Activated naive CD4-positive, alpha-beta T cell treated with anti-CD3 and anti-CD28 coated beads, Interleukin-2, amount 50 U/mL, for 72 hours (primary cell): Measurements from ENCODE around the gene GKN2. TPM values are rescaled to one million over a fixed set of nuclear protein-coding genes. Genes with fewer than 3 reads are reported as not detected.
"Not testable (repeated sequence)": the region's sequence is repeated elsewhere in the genome, so short reads cannot be mapped to it uniquely, and the experiment has no call there.

ENCODE experiments used
- ATAC-seq, 2 donors: fragments of 150-1000 bp; cut with Tn5 transposase; 2 replicates each; pipeline ENCODE4 v1.10.0; 2021; ENCODE audit warnings: mild to moderate bottlenecking in 2 of 2, moderate library complexity in 2 of 2
- DNase-seq, 2 donors: peaks; one replicate each; pipeline ENCODE4 v3.0.0; 2021 to 2022; ENCODE audit warnings: low spot score in 2 of 2
- H3K27ac Mint-ChIP-seq, 2 donors: one replicate each; pipeline ENCODE4 v1.8.0; 2022; ENCODE audit warnings: mild to moderate bottlenecking in 2 of 2, mixed read lengths in 2 of 2
- H3K36me3 Mint-ChIP-seq, 2 donors: one replicate each; pipeline ENCODE4 v1.8.0; 2022; ENCODE audit warnings: mixed read lengths in 2 of 2
- H3K9me3 Mint-ChIP-seq, 2 donors: one replicate each; pipeline ENCODE4 v1.8.0; 2022; ENCODE audit warnings: mixed read lengths in 2 of 2
- total RNA-seq, 2 donors: library from RNA; stranded (reverse); gene quantifications; one replicate each; pipeline ENCODE4 v1.2.3, GENCODE V29; 2022

Gene GKN2
- total RNA-seq, 2 donors from 2014 or later = not detected

DNA sequence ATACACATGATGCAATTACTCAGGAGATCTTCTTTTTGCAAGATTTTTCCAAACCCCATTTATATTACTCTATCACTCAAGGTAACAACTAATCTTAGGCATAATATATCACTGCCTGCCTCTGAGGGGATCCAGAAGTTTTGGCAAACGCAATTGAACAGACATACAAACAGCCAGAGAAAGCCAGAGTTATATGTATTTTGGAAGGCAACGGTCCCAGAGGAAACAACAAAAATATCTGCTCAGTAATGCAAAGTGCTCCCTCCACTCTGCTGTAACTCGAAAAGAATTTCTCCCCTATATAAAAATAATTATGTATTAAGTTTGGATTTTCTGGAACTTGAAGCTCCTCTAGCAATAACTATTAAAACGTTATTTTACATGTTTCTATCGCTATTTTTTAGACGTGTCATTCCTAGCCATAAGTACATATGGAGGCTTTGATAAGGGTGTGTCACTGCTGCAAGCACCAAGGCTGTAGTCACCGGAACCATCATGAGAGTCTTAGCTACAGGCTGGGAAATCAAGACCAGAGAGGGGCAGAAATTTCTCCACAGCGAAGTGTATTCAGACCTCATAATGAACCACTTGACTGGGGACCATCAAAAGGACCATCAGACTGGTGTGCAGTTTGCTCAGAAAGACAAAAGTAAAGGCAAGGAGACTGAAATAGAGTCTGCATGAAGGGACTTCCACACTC is 18.0 kb upstream of the GKN2 start:
- Mint-ChIP-seq H3K9me3 (no peaks in the 10 kb centered on the region), H3K36me3 (no peaks in the 10 kb centered on the region), H3K27ac (no peak overlapping the region)
- no peak for ATAC-seq
- DNase-seq = no peak

DNA sequence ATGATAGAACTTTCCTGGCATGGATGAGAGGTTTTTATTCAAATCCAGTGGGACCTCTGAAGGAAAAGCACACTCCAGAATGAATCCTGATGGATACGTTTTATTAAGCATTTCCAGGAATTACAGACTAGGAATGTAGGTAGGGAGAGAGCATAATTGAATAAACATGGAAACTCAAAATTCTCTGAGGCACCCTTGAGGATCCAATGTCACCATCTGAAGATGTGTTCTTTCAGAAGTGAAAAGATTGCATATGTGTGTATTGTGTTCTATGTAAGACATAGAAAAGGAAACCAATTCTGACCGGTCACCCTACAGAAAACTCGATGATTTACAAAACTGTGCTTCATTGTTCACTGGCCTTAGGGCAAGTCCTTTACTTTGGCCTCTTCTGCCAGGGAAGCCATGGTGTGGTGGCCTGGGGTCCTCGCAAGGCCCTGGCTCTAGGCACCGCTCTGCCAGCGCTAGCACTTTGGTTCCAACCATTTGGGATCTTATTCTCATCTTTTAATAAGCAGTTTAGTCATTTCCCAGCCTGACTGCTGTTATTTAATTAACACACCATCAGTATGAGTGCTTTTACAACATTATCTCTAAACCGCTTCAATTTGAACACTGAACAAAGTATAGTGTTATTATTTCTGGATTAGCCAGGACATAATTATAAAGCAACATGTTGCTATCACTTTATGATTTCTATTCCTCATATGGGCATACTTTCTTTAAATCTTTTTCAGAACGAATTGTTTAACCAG is 17.2 kb upstream of the GKN2 start:
- no peaks in the 10 kb centered on the region for H3K9me3 Mint-ChIP-seq

DNA sequence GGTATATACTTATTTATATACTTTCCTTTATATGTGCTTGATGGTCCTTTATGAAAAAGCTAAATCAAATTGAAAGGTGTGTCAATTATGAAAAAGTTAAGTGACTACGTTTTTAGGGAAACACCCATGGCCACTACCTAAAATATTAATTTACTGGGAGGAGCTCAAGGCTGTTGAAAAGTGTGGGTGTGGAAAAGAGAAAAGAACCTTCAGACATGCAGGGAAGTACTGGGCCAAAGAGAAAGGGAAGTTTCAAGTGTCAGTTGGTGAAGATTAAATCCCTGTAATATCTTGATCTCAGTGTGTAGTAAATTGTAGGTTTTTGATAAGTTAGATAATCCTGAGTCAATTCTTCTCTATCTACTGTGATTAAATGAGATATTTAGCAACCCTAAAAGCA is 15.5 kb upstream of the GKN2 start:
- no peaks in the 10 kb centered on the region for H3K9me3 Mint-ChIP-seq
- ATAC-seq = no peak

More for the DNA sequence above, 17.2 kb upstream of the GKN2 start:
- ATAC-seq (no peak), DNase-seq (no peak)
- Mint-ChIP-seq H3K36me3 (no peaks in the 10 kb centered on the region), H3K27ac (no peak overlapping the region)

DNA sequence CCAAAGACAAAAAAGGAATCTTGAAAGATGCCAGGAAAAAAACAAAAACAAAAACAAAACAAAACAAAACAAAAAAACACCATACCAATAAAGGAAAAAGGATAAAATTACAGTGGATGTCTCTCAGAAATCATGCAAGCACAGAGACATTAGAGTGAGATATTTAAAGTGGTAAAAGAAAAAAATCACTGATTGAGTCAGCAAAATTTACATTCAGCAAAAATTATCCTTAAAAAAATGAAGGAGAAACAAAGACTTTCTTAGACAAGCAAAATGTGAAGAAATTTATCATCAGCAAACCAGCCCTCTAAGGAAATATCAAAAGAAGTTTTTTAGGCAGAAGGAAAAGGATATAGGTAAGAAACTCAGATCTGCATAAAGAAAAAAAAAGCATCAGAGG is 11.6 kb upstream of the GKN2 start:
- no peak for ATAC-seq
- Mint-ChIP-seq H3K27ac (no peak overlapping the region), H3K9me3 (no peaks in the 10 kb centered on the region), H3K36me3 (no peaks in the 10 kb centered on the region)
- no peak for DNase-seq

More for the DNA sequence above, 15.5 kb upstream of the GKN2 start:
- Mint-ChIP-seq H3K36me3 (no peaks in the 10 kb centered on the region), H3K27ac (no peak overlapping the region)
- DNase-seq = no peak

DNA sequence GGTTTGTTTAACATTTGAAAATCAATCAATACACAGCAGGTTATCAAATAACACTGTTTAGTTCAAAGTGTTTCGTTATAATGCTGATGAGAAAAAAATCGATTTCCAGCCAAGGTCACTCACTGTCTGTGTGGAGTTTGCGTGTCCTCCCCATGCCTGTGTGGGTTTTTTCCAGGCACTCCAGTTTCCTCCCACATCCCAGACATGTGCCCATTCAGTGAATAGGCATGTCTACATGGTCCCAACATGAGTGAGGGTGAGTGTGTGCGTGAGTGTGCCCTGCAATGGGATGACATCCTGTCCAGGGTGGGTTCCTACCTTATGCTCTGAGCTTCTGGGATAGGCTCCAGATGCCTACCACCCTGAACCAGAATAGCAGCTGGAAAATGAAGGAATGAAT is 8.7 kb upstream of the GKN2 start:
- Mint-ChIP-seq H3K36me3 (no peaks in the 10 kb centered on the region), H3K9me3 (no peaks in the 10 kb centered on the region), H3K27ac (no peak overlapping the region)
- DNase-seq (no peak), ATAC-seq (no peak)

DNA sequence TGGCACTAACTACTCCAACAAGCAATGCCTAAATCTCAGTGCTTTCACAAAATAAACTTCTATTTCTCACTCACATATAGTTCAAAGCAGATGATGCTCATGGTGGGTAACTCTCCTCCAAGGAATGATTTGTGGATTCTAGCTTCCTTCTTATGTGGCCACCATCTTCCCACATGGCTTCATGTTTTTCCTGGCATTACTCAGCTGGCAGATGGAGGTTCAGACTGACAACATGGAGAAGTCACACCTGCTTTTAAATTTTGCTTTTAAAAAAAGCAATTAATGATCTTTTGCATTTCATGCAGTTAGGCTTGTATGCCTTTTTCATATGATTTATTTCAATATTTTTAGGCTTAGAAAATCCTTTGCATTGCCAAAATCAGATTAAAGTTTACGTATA is 6.3 kb upstream of the GKN2 start:
- Mint-ChIP-seq H3K36me3 (no peaks in the 10 kb centered on the region), H3K27ac (no peak overlapping the region), H3K9me3 (no peaks in the 10 kb centered on the region)
- ATAC-seq = no peak
- no peak for DNase-seq

DNA sequence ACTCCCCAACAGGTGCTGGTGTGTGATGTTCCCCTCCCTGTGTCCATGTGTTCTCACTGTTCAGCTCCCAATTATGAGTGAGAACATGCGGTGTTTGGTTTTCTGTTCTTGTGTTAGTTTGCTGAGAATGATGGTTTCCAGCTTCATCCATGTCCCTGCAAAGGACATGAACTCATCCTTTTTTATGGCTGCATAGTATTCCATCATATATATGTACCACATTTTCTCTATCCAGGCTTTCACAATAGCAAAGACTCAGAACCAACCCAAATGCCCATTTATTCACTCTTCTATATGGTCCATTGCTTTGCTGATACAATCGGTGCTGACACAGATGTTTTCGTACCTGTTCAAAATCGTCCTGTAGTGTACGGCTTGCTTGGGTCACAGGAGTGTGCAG is 2.7 kb upstream of the GKN2 start:
- not testable (repeated sequence) for H3K9me3 Mint-ChIP-seq, H3K27ac Mint-ChIP-seq, DNase-seq, ATAC-seq, H3K36me3 Mint-ChIP-seq

DNA sequence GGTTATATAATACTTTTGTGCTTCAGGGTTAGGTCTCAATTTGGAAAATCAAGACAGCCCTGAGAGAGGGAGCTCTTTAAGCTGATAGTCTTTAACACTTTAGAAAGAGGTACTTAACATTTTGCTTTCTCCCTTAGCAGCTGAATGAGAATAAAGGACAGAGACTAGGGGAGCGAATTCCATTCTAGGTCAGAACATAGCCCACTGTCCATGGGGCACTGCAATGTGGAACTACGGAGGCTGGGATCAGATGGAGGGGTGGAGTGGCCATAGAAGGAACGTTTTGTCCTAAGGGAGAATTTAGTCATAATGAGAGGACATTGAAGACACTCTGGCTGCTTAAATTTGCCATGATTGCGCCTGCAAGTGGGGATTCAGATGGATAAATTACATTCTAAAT is 794 bp downstream of the GKN2 start:
- Mint-ChIP-seq H3K36me3 (no peaks in the 10 kb centered on the region), H3K27ac (no peak overlapping the region), H3K9me3 (no peaks in the 10 kb centered on the region)
- DNase-seq = no peak
- no peak for ATAC-seq

DNA sequence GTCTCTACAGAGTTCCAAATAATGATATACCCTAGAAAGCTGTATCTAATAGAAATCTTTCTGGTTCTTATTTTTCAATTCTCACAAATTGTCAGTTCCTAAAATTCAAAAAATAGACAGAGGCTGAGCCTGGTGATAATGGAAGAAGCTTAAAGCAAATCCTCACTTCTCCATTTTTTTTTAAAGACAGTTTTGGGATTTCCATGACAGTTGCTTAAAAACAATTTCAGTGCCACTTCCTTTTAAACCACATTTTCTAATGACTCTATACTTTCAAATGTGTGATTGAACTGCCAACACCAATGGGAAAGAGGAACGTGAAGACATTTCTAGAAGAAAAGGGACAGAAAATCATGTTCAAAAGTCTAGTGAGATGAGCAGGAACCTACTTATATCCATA is 4.0 kb downstream of the GKN2 start:
- H3K36me3 Mint-ChIP-seq = no peaks in the 10 kb centered on the region
- DNase-seq (no peak), ATAC-seq (no peak)
- no peak overlapping the region for H3K27ac Mint-ChIP-seq
- no peaks in the 10 kb centered on the region for H3K9me3 Mint-ChIP-seq

DNA sequence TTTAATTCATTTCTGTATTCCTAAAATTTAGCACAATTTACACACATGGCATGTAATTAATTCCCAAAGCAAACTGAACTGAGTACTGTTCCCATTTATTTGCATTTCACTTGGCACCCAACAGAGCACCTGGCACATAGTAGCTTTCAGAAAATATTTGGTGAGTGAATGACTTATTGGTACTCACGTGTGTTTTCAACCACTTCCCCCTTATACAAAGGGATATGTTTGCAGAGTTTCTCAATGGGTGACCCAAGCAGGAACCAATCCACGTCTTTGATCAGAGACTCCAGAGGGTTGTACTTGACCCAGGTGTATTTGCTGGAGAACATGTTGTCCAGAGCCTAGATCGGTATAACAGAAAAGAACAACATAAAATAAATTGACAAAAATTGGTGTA is 6.6 kb downstream of the GKN2 start:
- ATAC-seq = no peak
- no peak for DNase-seq
- no peaks in the 10 kb centered on the region for H3K36me3 Mint-ChIP-seq
- no peaks in the 10 kb centered on the region for H3K9me3 Mint-ChIP-seq
- H3K27ac Mint-ChIP-seq = no peak overlapping the region

DNA sequence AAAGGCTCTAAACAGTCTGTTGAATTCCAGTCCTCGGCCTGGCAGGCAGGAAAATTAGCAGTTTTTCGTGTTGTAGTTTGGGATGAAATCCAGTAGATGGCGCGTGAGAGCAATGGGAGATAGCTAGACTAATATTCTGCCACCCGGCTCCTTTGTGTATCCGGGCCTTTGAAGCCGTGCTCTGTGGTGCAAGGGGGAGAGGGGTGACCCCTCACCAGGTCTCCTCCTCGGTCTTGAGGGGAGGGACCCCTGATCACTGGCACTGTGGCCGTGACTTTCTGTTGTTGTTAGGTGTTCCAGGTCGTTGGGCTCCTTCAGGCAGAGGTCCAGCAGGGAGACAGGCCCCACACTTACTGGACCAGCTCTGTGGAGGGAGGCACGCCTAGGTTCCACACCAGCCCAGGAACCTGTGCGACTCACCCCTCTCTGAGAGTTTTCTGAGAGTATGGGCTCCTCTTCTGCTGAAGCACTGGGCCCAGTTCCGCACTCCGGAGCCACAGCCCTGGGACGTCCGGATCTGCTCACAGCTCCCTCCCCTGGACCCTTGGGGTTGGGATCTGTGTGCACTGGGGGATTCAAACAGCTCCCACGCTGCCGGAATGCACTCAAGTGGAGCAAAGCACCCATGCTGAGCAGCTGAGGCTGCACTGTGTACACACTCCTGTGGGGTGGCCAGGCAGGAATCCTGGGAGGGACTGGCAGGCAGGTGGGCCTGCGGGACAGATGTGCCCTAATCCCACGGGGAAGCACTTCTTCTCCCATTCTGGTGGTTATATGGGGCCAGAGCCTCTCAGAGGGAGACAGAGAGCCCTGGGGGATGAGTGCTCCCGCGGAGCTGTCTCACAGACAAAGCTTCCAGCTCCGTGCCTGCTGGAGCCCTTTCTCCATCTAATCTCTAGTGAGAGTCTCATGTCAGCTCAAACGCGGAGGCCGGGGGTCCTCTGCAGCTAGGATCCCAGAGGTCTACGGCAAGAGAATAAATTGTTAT is 8.8 kb downstream of the GKN2 start:
- Mint-ChIP-seq H3K27ac (no peak overlapping the region), H3K36me3 (no peaks in the 10 kb centered on the region), H3K9me3 (peaks cover 0 to 6% of the 10 kb centered on the region in 2 donors)
- DNase-seq (peak in 1 of 2 donors; percentile 63), ATAC-seq (peak; percentile 46 to 49)

DNA sequence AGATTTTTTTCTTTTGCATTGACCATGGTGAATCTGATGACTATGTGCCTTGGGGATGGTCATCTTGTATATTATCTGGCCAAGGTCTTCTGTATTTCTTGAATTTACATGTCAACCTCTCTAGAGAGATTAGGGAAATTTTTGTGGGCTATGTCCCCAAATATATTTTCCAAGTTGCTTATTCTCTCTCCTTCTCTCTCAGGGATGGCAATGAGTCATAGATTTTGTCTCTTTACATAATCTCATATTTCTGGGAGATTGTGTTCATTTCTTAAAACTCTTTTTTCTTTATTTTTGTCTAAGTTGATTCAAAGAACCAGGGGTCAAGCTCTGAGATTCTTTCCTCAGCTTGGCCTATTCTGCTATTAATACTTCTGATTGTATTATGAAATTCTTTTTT is 9.9 kb downstream of the GKN2 start:
- H3K36me3 Mint-ChIP-seq = no peaks in the 10 kb centered on the region
- ATAC-seq = no peak

DNA sequence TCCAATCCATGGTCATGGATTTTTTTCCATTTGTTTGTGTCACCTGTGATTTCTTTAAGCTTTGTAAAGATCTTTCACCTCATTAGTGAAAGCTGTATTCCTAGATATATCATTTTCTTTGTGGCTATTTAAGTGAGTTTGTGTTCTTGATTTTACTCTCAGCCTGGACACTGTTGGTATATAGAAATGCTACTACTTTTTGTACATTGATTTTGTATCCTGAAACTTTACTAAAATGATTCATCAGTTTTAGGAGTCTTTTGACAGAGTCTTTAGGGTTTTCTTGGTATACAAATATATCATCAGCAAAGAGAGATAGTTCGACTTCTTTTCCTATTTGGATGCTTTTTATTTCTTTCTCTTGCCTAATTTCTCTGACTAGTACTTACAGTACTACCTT is 12.3 kb downstream of the GKN2 start:
- Mint-ChIP-seq H3K36me3 (no peaks in the 10 kb centered on the region), H3K9me3 (peaks cover 0 to 8% of the 10 kb centered on the region in 2 donors)

More for the DNA sequence above, 9.9 kb downstream of the GKN2 start:
- no peak for DNase-seq
- H3K27ac Mint-ChIP-seq = no peak overlapping the region
- H3K9me3 Mint-ChIP-seq = peaks cover 0 to 8% of the 10 kb centered on the region in 2 donors

DNA sequence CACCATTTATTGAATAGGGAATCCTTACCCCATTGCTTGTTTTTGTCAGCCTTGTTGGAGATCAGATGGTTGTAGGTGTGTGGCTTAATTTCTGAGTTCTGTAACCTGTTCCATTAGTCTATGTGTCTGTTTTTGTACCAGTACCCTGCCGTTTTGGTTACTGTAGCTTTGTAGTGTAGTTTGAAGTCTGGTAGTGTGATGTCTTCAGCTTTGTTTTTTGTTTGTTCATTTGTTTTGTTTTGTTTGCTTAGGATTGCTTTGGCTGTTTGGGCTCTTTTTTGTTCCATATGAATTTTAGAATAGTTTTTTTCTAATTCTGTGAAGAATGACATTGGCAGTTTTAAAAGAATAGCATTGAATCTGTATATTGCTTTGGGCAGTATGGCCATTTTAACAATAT is 12.7 kb downstream of the GKN2 start:
- ATAC-seq = no peak
- no peak overlapping the region for H3K27ac Mint-ChIP-seq

More for the DNA sequence above, 12.3 kb downstream of the GKN2 start:
- no peak overlapping the region for H3K27ac Mint-ChIP-seq
- ATAC-seq (peak in 1 of 2 donors; percentile 88), DNase-seq (no peak)

DNA sequence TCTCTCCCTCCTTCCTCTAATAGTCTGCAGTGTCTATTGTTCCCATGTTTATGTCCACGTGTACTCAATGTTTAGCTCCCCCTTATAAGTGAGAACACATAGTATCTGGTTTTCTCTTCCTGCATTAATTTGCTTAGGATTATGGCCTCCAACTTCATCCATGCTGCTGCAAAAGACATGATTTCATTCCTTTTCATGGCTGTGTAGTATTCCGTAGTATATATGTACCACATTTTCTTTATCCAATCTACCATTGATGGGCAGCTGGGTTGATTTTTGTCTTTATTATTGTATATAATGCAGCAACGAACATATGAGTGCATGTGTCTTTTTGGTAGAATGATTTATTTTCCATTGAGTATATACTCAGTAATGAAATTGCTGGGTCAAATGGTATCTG is 13.8 kb downstream of the GKN2 start:
- ATAC-seq (no peak), DNase-seq (no peak)
- no peaks in the 10 kb centered on the region for H3K36me3 Mint-ChIP-seq
- H3K27ac Mint-ChIP-seq = no peak overlapping the region
- H3K9me3 Mint-ChIP-seq = peaks cover 0 to 8% of the 10 kb centered on the region in 2 donors

More for the DNA sequence above, 12.7 kb downstream of the GKN2 start:
- H3K36me3 Mint-ChIP-seq = no peaks in the 10 kb centered on the region
- peaks cover 0 to 8% of the 10 kb centered on the region in 2 donors for H3K9me3 Mint-ChIP-seq
- DNase-seq = no peak

DNA sequence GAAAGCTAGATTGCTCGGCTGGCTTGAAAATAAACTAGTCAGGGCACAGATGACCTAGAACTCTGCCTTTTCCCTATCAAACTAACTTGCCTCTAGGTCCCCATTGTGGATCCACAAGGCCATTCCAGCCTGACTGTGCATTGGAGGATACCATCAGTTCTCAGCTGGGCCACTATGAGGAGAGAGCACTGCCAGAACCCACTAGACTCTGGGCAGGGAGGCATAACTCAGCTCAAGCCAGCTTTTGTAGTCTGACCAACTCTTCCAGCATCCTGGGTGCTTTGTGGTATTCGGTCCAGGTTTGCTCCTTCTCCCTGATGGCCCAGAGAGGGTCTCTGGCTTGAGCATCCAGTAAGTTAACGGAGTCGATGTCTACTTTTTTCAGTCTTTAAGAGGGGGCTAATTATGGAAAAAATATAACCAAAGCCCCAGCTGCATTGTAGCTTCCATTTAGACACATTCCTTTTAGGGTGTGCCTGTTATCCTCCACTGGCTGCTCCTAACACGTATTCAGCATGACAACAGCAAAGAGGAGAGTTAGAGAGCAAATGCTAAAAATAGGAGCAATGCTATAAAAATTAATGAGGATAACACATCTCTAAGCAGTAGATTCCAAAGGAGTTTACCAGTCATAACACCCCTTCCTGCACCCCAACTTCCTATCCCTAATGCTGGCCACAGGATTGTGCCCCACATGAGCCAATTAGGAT is 15.2 kb downstream of the GKN2 start:
- DNase-seq = no peak
- H3K27ac Mint-ChIP-seq = no peak overlapping the region
- no peak for ATAC-seq
- H3K9me3 Mint-ChIP-seq = peaks cover 0 to 8% of the 10 kb centered on the region in 2 donors
- no peaks in the 10 kb centered on the region for H3K36me3 Mint-ChIP-seq
